K562 (cell line): ENCODE results near the gene PLCD1. TPM values are rescaled to one million over a fixed set of nuclear protein-coding genes. Genes with fewer than 3 reads are reported as not detected.

Experiments used
- CBFA2T2 ChIP-seq: fragments of 450-650 bp; conservative IDR thresholded peaks from 2 replicates; pipeline ENCODE4 v1.6.1; 2017; ENCODE audit warnings: mild to moderate bottlenecking
- ETV1 ChIP-seq: fragments of 450-650 bp; conservative IDR thresholded peaks from 2 replicates; pipeline ENCODE4 v1.6.1; 2016; ENCODE audit warnings: missing genetic modification characterization, control low read depth, low read depth, missing compliant biosample characterization
- FOXM1 ChIP-seq, 2 experiments: fragments of 450-650 bp in 1 of 2; sonication (generic) in 1 of 2; formaldehyde crosslinking in 1 of 2; IDR thresholded peaks; 2 replicates each; pipeline versions ENCODE4 v1.6.1 to v1.9.0; 2017 to 2022; ENCODE audit warnings: low read depth in 2 of 2, mild to moderate bottlenecking in 2 of 2, missing genetic modification reagents in 1 of 2, moderate library complexity in 1 of 2
- HNRNPL ChIP-seq: fragments of 200-400 bp; formaldehyde crosslinking; IDR thresholded peaks from 2 replicates; pipeline ENCODE4 v1.6.1; 2017; ENCODE audit warnings: low read depth, mild to moderate bottlenecking, low read length
- ILK ChIP-seq: fragments of 450-650 bp; IDR thresholded peaks from 2 replicates; pipeline ENCODE4 v1.6.1; 2016; ENCODE audit warnings: missing genetic modification characterization, low read depth, mild to moderate bottlenecking, missing compliant biosample characterization, moderate library complexity, borderline replicate concordance
- MTA2 ChIP-seq: fragments of 450-650 bp; IDR thresholded peaks from 2 replicates; pipeline ENCODE4 v1.6.1; 2016; ENCODE audit warnings: low read depth
- NFATC3 ChIP-seq: fragments of 450-650 bp; IDR thresholded peaks from 2 replicates; pipeline ENCODE4 v1.6.1; 2017; ENCODE audit warnings: mild to moderate bottlenecking
- SP1 ChIP-seq: sonication (generic); formaldehyde crosslinking; IDR thresholded peaks from 2 replicates; pipeline ENCODE4 v1.8.1; 2022; ENCODE audit warnings: mild to moderate bottlenecking, missing genetic modification reagents
- STAT6 ChIP-seq: sonication (generic); formaldehyde crosslinking; IDR thresholded peaks from 2 replicates; pipeline ENCODE4 v1.8.1; 2023; ENCODE audit warnings: mild to moderate bottlenecking, missing genetic modification reagents
- ZNF175 ChIP-seq: fragments of 200-800 bp; sonication (Bioruptor generic); IDR thresholded peaks from 2 replicates; pipeline ENCODE4 v1.6.1; 2016; ENCODE audit warnings: low read depth, mild to moderate bottlenecking, missing genetic modification characterization, missing compliant biosample characterization
- ZNF407 ChIP-seq: fragments of 450-650 bp; IDR thresholded peaks from 2 replicates; pipeline ENCODE4 v1.6.1; 2016; ENCODE audit warnings: low read depth
- polyA plus RNA-seq, 8 experiments: library from polyadenylated mRNA; depleted of rRNA in 4 of 8; stranded (reverse) in 5 of 8; unstranded in 3 of 8; fragments of >200 nt; fragmentation: Nextera tagmentation in 2 of 8; fragmentation: Illumina TruSeq in 1 of 8; extraction: Ambion mirVana in 2 of 8; extraction: Trizol in 1 of 8; gene quantifications; 2 replicates each; pipeline versions ENCODE4 v1.2.1 to v1.2.3, GENCODE V29; 2011 to 2014; ENCODE audit warnings: inconsistent platforms in 1 of 8, missing spikeins in 1 of 8
- total RNA-seq, 7 experiments: library from RNA; depleted of rRNA in 6 of 7; stranded (reverse); fragments of >200 nt in 6 of 7; fragmentation: Illumina TruSeq in 2 of 7; extraction: Trizol in 2 of 7; gene quantifications; 2 replicates each; pipeline versions ENCODE4 v1.2.1 to v1.2.3, GENCODE V29; 2011 to 2021; ENCODE audit warnings: low replicate concordance in 1 of 7
- TF ChIP-seq, protein P1 (sequence below): fragments of 450-650 bp; formaldehyde crosslinking; conservative IDR thresholded peaks from 2 replicates; pipeline ENCODE4 v1.4.0; 2022; ENCODE audit warnings: mild to moderate bottlenecking, missing genetic modification characterization
- TF ChIP-seq, protein P2 (sequence below): sonication (generic); formaldehyde crosslinking; IDR thresholded peaks from 2 replicates; pipeline ENCODE4 v1.5.0; 2020; ENCODE audit warnings: missing genetic modification reagents

The PLCD1 gene
- total and polyA plus RNA-seq, 9 of the 15 experiments (the other 6 are each of a cell fraction or from before 2014, with no cell fraction given) = 5.4 to 209 (median 116) TPM

- TF ChIP-seq ZNF407 = peak; percentile 77
- TF ChIP-seq, protein P1, sequence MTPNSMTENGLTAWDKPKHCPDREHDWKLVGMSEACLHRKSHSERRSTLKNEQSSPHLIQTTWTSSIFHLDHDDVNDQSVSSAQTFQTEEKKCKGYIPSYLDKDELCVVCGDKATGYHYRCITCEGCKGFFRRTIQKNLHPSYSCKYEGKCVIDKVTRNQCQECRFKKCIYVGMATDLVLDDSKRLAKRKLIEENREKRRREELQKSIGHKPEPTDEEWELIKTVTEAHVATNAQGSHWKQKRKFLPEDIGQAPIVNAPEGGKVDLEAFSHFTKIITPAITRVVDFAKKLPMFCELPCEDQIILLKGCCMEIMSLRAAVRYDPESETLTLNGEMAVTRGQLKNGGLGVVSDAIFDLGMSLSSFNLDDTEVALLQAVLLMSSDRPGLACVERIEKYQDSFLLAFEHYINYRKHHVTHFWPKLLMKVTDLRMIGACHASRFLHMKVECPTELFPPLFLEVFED = no peak
- TF ChIP-seq CBFA2T2 = peak; percentile 61
- TF ChIP-seq HNRNPL = no peak
- TF ChIP-seq ETV1 = peak; percentile 76
- no peak for TF ChIP-seq MTA2
- TF ChIP-seq, protein P2, sequence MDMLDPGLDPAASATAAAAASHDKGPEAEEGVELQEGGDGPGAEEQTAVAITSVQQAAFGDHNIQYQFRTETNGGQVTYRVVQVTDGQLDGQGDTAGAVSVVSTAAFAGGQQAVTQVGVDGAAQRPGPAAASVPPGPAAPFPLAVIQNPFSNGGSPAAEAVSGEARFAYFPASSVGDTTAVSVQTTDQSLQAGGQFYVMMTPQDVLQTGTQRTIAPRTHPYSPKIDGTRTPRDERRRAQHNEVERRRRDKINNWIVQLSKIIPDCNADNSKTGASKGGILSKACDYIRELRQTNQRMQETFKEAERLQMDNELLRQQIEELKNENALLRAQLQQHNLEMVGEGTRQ (CRISPR knock-in tag) = no peak
- 0 out of 2 replicates have a peak, but pooled peaks have one; percentile 69 for TF ChIP-seq STAT6 (CRISPR knock-in tag)
- TF ChIP-seq ILK (tag) = no peak
- no peak for TF ChIP-seq ZNF175 (CRISPR knock-in tag)
- no peak for TF ChIP-seq NFATC3
- TF ChIP-seq SP1 (CRISPR knock-in tag) = peak; percentile 54; the same call in 1 of the 2 replicates
- TF ChIP-seq FOXM1 (IDR thresholded peaks at IDR 0.05; ENCODE audit: low read depth) = no peak
- TF ChIP-seq FOXM1 (CRISPR knock-in tag; IDR thresholded peaks at IDR 0.05; ENCODE audit: low read depth) = no peak
Observed at GRCh38 chr3:38019658-38020341, 9.6 kb downstream of the PLCD1 start (continued).
